22Rv1 (cell line): Measurements from ENCODE around the gene KPNA2.

Experiments
- CTCF ChIP-seq: fragments of 450-650 bp; IDR thresholded peaks from 2 replicates; pipeline ENCODE4 v1.5.1; 2017; ENCODE audit warnings: mild to moderate bottlenecking
- ZFX ChIP-seq: fragments of 450-650 bp; IDR thresholded peaks from 2 replicates; pipeline ENCODE4 v1.6.1; 2017; ENCODE audit warnings: antibody characterized with exemption, borderline replicate concordance

GRCh38 chr17:68047153-68047846 lies 11.8 kb downstream of the KPNA2 start:
- TF ChIP-seq CTCF (no peak), ZFX (no peak)
